Ishikawa (cell line): Measurements from ENCODE around the gene TIMM44.

ENCODE experiments used
- CEBPB ChIP-seq: IDR thresholded peaks from 2 replicates; pipeline ENCODE4 v1.6.1; 2012
- CREB1 ChIP-seq: IDR thresholded peaks from 2 replicates; pipeline ENCODE4 v1.6.1; 2012; ENCODE audit warnings: low read depth
- EGR1 ChIP-seq: IDR thresholded peaks from 2 replicates; pipeline ENCODE4 v1.6.1; 2012
- EP300 ChIP-seq: IDR thresholded peaks from 2 replicates; pipeline ENCODE4 v1.6.1; 2012; ENCODE audit warnings: borderline replicate concordance
- FOXM1 ChIP-seq: IDR thresholded peaks from 2 replicates; pipeline ENCODE4 v1.6.1; 2012; ENCODE audit warnings: low read depth, borderline replicate concordance
- NFIC ChIP-seq: IDR thresholded peaks from 2 replicates; pipeline ENCODE4 v1.6.1; 2012
- RAD21 ChIP-seq: IDR thresholded peaks from 2 replicates; pipeline ENCODE4 v1.6.1; 2012; ENCODE audit warnings: low read depth
- TAF1 ChIP-seq: IDR thresholded peaks from 2 replicates; pipeline ENCODE4 v1.6.1; 2012; ENCODE audit warnings: low read depth, mild to moderate bottlenecking
- TCF12 ChIP-seq: IDR thresholded peaks from 2 replicates; pipeline ENCODE4 v1.6.1; 2012; ENCODE audit warnings: low read depth
- TEAD4 ChIP-seq: IDR thresholded peaks from 2 replicates; pipeline ENCODE4 v1.6.1; 2012
- YY1 ChIP-seq: IDR thresholded peaks from 2 replicates; pipeline ENCODE4 v1.6.1; 2012; ENCODE audit warnings: low read depth
- ZBTB7A ChIP-seq: IDR thresholded peaks from 2 replicates; pipeline ENCODE4 v1.6.1; 2012; ENCODE audit warnings: low read depth
- TF ChIP-seq, protein P1 (sequence below): IDR thresholded peaks from 2 replicates; pipeline ENCODE4 v1.6.1; 2012
- TF ChIP-seq, protein P2 (sequence below): IDR thresholded peaks from 2 replicates; pipeline ENCODE4 v1.6.1; 2012; ENCODE audit warnings: low read depth, mild to moderate bottlenecking
- TF ChIP-seq, protein P3 (sequence below): IDR thresholded peaks from 2 replicates; pipeline ENCODE4 v1.6.1; 2012

Gene TIMM44

DNA sequence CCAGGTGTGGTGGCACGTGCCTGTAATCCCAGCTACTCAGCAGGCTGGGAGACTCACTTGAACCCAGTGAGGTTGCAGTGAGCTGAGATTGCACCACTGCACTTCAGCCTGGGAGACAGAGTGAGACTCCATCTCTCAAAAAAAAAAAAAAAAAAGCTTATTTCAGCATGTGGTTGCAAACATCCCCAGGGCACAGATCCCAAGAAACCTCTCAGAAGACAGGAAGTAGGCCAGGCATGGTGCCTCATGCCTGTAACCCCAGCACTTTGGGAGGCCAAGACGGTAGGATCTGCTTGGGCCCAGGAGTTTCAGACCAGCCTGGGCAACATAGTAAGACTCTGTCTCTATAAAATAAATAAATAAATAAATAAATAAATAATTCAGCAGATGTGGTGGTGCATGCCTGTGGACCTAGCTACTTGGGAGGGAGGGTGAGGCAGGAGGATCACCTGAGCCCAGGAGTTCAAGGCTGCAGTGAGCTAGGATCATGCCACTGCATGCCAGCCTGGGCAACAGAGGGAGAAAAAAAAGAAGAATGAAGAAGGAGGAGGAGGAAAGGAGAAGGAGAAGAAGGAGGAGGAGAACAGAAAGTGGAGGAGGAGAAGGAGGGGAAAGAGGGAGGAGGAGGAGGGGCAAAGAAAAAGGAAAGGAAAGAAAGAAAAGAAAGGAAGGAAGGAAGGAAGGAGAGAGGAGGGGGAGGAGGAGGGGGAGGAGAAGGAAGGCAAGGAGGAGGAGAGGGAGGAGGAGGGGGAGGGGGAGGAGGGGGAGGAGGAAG, 59.5 kb downstream of the TIMM44 start:
- TF ChIP-seq NFIC (no peak), TAF1 (no peak), ZBTB7A (no peak), CEBPB (no peak), RAD21 (no peak), TEAD4 (no peak)
- TF ChIP-seq, protein P1, sequence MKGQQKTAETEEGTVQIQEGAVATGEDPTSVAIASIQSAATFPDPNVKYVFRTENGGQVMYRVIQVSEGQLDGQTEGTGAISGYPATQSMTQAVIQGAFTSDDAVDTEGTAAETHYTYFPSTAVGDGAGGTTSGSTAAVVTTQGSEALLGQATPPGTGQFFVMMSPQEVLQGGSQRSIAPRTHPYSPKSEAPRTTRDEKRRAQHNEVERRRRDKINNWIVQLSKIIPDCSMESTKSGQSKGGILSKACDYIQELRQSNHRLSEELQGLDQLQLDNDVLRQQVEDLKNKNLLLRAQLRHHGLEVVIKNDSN, result no peak
- TF ChIP-seq, protein P2, sequence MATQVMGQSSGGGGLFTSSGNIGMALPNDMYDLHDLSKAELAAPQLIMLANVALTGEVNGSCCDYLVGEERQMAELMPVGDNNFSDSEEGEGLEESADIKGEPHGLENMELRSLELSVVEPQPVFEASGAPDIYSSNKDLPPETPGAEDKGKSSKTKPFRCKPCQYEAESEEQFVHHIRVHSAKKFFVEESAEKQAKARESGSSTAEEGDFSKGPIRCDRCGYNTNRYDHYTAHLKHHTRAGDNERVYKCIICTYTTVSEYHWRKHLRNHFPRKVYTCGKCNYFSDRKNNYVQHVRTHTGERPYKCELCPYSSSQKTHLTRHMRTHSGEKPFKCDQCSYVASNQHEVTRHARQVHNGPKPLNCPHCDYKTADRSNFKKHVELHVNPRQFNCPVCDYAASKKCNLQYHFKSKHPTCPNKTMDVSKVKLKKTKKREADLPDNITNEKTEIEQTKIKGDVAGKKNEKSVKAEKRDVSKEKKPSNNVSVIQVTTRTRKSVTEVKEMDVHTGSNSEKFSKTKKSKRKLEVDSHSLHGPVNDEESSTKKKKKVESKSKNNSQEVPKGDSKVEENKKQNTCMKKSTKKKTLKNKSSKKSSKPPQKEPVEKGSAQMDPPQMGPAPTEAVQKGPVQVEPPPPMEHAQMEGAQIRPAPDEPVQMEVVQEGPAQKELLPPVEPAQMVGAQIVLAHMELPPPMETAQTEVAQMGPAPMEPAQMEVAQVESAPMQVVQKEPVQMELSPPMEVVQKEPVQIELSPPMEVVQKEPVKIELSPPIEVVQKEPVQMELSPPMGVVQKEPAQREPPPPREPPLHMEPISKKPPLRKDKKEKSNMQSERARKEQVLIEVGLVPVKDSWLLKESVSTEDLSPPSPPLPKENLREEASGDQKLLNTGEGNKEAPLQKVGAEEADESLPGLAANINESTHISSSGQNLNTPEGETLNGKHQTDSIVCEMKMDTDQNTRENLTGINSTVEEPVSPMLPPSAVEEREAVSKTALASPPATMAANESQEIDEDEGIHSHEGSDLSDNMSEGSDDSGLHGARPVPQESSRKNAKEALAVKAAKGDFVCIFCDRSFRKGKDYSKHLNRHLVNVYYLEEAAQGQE, result no peak

DNA sequence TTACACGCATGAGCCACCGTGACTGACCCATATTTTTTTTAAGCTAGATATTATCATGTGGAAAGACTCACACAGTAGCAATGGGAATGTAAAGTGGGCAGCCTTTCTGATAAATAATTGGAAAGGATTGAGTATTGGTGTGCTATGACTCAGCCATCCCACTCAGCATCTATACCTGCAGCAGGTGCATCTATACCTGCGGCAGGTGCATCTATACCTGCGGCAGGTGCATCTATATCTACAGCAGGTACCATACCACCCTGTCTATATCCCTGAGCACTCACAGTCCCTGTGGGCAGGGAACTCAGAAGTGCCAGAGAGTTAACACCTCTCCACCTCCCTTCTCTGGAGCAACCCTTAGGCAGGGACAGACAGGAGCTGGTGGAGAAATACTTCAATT, 60.4 kb downstream of the TIMM44 start:
- TF ChIP-seq TAF1, result no peak
- no peak for TF ChIP-seq NFIC
- no peak for TF ChIP-seq EGR1
- TF ChIP-seq CREB1, result no peak

DNA sequence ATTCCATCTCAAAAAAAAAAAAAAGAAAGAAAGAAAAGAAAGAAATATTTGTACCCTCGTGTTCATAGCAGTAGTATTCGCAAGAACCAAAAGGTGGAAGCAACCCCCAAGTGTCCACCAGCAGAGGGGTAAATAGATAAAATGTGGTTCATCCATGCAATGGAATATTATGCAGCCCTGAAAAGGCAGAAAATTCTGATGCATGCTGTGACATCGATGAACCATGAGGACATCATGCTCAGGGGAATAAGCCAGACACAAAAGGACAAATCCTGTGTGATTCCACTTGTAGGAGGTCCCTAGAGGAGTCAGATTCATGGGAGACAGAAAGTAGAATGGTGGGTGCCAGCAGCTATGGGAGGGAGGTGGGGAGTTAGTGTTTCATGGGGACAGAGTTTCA, 61.6 kb downstream of the TIMM44 start:
- TF ChIP-seq EP300 (no peak), ZBTB7A (no peak), NFIC (no peak), TCF12 (no peak), YY1 (no peak), CREB1 (no peak), FOXM1 (no peak)

DNA sequence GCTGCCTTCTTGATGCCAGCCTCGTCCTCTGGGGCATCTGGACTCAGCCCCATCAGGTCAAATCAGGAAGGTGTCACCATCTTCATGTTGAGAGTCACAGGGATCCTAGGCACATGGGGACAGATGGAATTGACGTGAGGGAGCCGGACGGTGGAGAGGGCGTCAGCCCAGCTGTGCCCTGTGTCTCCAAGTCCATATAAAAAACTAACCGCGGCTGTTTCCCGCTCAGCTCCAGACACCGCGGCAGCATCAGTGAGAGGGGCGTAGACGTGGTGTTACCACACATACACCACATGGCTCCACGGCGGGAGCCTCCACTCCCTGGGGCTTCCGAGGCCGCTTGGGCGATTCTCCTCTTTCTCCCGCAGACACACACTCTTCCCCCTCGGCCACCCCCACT, 63.6 kb downstream of the TIMM44 start:
- no peak for TF ChIP-seq EGR1
- no peak for TF ChIP-seq FOXM1
- no peak for TF ChIP-seq TEAD4
- TF ChIP-seq, protein P2, result no peak
- no peak for TF ChIP-seq RAD21
- TF ChIP-seq YY1, result no peak

DNA sequence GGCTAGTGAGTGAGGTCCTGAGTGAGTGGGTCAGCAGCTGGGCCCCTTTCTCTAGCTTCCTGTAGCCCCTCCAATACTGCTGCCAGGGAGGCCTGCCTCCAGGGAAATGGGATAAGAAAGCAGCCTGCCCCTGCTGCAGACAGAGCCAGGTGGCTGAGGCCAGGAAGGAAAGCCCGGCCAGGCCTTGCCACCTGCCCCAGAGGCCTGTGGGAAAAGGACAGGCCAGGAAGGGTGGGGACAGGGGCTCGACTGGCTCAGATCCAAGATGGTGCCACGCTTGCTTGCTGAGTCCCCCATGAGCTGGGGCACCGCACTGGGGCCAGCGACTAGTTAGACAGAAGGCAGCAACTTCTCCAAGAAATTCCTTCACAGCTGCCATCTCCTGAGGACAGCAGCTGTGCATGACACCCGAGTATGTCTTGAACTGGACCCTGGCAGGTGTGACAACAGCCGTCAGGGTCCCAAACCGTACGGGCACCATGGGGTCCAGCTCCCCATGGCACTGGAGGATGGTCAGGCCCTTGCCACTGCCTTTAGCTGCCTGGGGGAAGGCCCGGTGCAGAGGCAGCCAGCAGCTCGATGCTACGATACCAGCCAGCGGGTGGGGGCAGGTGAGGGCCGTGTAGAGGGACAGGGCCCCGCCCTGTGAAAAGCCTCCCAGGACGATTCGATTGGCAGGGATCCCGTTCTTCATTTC, 64.2 kb downstream of the TIMM44 start:
- TF ChIP-seq, protein P1, result no peak
- TF ChIP-seq FOXM1 (no peak), YY1 (no peak)

DNA sequence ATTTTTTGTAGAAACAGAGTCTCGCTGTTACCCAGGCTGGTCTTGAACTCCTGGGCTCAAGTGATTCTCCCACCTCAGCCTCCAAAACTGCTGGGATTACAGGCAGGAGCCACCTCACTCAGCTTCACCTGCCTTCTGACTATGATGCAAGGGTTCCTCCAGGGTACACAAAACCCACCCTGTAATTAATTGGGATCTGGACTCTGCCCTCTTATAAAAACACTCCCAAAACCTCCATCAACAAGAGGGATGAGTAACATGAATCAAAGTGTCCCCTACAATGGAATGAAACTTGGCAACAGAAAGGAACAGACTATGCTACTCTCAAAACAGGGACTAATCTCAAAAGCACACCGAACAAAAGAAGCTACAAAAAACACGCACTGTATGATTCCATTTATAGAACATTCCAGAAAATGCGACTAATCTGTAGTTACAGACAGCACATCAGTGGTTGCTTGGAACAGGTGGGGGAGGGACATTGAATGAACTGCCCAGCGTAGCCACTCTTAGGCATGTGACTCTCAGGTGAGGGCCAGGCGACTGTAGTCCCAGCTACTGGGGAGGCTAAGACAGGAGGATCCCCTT, 66.1 kb downstream of the TIMM44 start:
- TF ChIP-seq, protein P2, result no peak
- TF ChIP-seq, protein P3, sequence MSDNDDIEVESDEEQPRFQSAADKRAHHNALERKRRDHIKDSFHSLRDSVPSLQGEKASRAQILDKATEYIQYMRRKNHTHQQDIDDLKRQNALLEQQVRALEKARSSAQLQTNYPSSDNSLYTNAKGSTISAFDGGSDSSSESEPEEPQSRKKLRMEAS, result no peak
- TF ChIP-seq TCF12 (no peak), RAD21 (no peak), YY1 (no peak), ZBTB7A (no peak), TAF1 (no peak), TEAD4 (no peak), EGR1 (no peak), CEBPB (no peak), FOXM1 (no peak), EP300 (no peak), NFIC (no peak), CREB1 (no peak)
- TF ChIP-seq, protein P1, result no peak
